Stimulated activated CD4-positive, alpha-beta T cell treated with anti-CD3 and anti-CD28 coated beads, Interleukin-1b, Interleukin-23, amount 100 ng/mL, for 48 hours (primary cell): Measurements from ENCODE around the gene GALNT17.
"Not testable (repeated sequence)": the region's sequence is repeated elsewhere in the genome, so short reads cannot be mapped to it uniquely, and the experiment has no call there.

Source experiments
- DNase-seq: peaks from one replicate; pipeline ENCODE4 v3.0.0-alpha.2; 2020

The GALNT17 gene

GRCh38 chr7:71708710-71709109 is 576.8 kb downstream of the GALNT17 start:
- DNase-seq: no peak

- no peak for DNase-seq
Observed at GRCh38 chr7:71710442-71710841, 578.5 kb downstream of the GALNT17 start.

GRCh38 chr7:71712653-71713180 is 580.8 kb downstream of the GALNT17 start:
- DNase-seq: no peak

- no peak for DNase-seq
Observed at GRCh38 chr7:71716690-71717089, 584.7 kb downstream of the GALNT17 start.

- DNase-seq: no peak
Observed at GRCh38 chr7:71718563-71718962, 586.6 kb downstream of the GALNT17 start.

- DNase-seq: no peak
Observed at GRCh38 chr7:71721742-71722141, 589.8 kb downstream of the GALNT17 start.

GRCh38 chr7:71723859-71724258 is 591.9 kb downstream of the GALNT17 start:
- no peak for DNase-seq

GRCh38 chr7:71727347-71727746 is 595.4 kb downstream of the GALNT17 start:
- no peak for DNase-seq

GRCh38 chr7:71731740-71732139 is 599.8 kb downstream of the GALNT17 start:
- no peak for DNase-seq

GRCh38 chr7:71733107-71733870 is 601.3 kb downstream of the GALNT17 start:
- peak; percentile 60 for DNase-seq

GRCh38 chr7:71735961-71736556 is 604.1 kb downstream of the GALNT17 start:
- peak; percentile 26 for DNase-seq

- not testable (repeated sequence) for DNase-seq
Observed at GRCh38 chr7:71737931-71738540, 606.1 kb downstream of the GALNT17 start.

GRCh38 chr7:71739520-71740173 is 607.7 kb downstream of the GALNT17 start:
- no peak for DNase-seq

GRCh38 chr7:71740174-71740560 is 608.2 kb downstream of the GALNT17 start:
- DNase-seq: no peak

GRCh38 chr7:71746006-71746405 is 614.1 kb downstream of the GALNT17 start:
- no peak for DNase-seq

GRCh38 chr7:71750290-71750689 is 618.3 kb downstream of the GALNT17 start:
- no peak for DNase-seq

GRCh38 chr7:71752171-71752935 is 620.4 kb downstream of the GALNT17 start:
- peak; percentile 34 for DNase-seq

- no peak for DNase-seq
Observed at GRCh38 chr7:71753236-71753635, 621.3 kb downstream of the GALNT17 start.

GRCh38 chr7:71753956-71754664 is 622.2 kb downstream of the GALNT17 start:
- no peak for DNase-seq

GRCh38 chr7:71754828-71755227 is 622.9 kb downstream of the GALNT17 start:
- no peak for DNase-seq

- no peak for DNase-seq
Observed at GRCh38 chr7:71761336-71761735, 629.4 kb downstream of the GALNT17 start.
